ENCODE measurements around the gene S1PR3.

Gene S1PR3

DNA sequence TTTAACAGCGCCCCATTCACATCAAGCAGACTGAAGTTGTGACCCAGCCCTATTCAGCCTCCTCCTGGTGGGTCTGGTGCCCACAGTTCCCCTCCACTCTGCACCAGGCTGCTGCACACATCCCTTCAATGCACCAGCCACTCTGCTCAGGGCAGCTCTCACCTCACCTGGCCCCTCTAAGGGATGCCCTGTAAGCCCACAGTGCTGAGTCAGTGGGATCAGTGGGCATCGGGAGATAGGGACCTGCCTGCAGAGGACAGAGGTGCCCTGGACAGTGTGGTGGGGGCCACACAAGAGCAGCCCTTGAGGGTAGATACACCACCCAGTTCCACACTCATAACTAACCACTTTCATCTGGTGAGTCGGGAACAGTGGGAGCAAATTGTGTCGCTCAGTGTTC lies 38.3 kb upstream of the S1PR3 start:
- TF ChIP-seq TAF1 (IDR thresholded peaks at IDR 0.05; ENCODE audit: borderline replicate concordance, low read depth, low read length) (no peak), POLR2AphosphoS5 (IDR thresholded peaks at IDR 0.05; ENCODE audit: low read depth, low read length) (no peak), POLR2A (IDR thresholded peaks at IDR 0.05; ENCODE audit: low read depth, low read length) (no peak)
- no peak for FAIRE-seq
- DNase-seq (ENCODE audit: insufficient read length): no peak

DNA sequence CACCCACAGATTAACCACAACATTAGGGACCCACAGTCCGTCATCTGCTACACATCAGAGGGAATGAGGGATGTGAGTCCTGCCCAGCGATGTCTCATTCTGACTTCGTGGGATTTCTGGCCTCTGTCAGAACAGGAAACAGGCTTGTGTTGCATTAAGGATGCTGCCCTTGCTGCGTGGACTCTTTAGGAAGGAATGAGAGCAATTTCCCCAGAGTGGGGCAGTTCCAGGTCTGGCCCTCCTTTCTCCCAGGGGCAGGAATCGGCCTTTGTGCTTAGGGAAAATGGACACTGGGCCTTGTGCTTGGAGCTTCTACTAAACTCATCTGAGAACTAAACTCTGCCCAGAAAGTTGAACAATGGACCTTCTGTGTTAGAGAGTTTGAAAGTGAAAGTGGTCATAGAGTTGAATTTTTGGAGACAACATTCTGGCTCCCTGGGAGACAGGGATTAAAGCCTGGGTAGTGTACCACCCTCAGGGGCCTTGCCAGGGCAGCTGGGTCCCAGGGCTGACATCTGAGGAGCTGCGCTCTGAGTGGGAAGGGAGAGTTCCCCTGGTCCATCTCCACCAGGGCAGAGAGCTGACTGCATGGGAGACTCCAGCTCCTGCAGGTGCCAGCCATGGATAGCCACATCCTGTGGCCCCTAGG lies 37.8 kb upstream of the S1PR3 start:
- no peak for TF ChIP-seq POLR2A (IDR thresholded peaks at IDR 0.05; ENCODE audit: low read depth, low read length)
- no peak for TF ChIP-seq POLR2AphosphoS5 (IDR thresholded peaks at IDR 0.05; ENCODE audit: low read depth, low read length)
- TF ChIP-seq TAF1 (IDR thresholded peaks at IDR 0.05; ENCODE audit: borderline replicate concordance, low read depth, low read length): no peak
- no peak for FAIRE-seq
- DNase-seq (ENCODE audit: insufficient read length): no peak

DNA sequence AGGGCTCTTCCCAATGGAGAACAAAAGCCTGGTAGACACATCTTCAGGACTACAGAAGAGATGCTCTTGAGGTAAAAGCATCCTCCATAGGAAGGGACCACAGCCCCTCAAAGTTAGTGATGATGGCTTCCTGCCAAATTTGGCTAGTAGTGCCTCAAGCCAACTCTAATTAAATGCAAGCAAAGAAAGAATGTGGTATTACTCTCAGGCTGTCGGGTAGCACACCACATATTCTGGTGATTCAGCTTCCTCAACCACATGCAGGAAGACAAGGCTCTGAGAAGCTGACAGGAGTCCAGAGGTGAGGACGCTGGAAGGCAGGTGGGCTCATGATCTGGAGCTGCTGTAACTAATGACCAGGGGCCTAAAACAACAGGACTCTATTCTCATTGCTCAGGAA lies 37.2 kb upstream of the S1PR3 start:
- no peak for DNase-seq (ENCODE audit: insufficient read length)
- FAIRE-seq: no peak
- TF ChIP-seq POLR2AphosphoS5 (IDR thresholded peaks at IDR 0.05; ENCODE audit: low read depth, low read length) (no peak), POLR2A (IDR thresholded peaks at IDR 0.05; ENCODE audit: low read depth, low read length) (no peak), TAF1 (IDR thresholded peaks at IDR 0.05; ENCODE audit: borderline replicate concordance, low read depth, low read length) (no peak)

DNA sequence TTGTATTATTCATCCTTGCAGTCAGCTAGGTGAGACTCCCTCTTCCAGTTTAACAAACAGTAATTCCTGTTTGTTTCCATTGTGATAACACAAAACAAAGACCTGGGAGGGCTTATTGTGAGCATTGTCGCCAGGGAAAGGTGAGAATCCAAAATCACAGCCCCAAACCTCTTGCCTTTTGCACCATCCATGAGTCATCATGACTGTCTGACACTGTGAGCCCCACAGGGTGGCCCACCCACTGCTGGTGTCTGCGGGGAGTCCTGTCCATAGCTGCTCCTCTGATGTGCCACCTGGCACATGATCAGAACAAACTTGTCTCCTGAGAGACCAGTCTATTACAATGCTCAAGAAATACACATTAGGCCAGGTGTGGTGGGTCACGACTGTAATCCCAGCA lies 33.7 kb upstream of the S1PR3 start:
- TF ChIP-seq POLR2A (IDR thresholded peaks at IDR 0.05; ENCODE audit: low read depth, low read length) (no peak), POLR2AphosphoS5 (IDR thresholded peaks at IDR 0.05; ENCODE audit: low read depth, low read length) (no peak), TAF1 (IDR thresholded peaks at IDR 0.05; ENCODE audit: borderline replicate concordance, low read depth, low read length) (no peak)
- DNase-seq (ENCODE audit: insufficient read length) (no peak), FAIRE-seq (no peak)

DNA sequence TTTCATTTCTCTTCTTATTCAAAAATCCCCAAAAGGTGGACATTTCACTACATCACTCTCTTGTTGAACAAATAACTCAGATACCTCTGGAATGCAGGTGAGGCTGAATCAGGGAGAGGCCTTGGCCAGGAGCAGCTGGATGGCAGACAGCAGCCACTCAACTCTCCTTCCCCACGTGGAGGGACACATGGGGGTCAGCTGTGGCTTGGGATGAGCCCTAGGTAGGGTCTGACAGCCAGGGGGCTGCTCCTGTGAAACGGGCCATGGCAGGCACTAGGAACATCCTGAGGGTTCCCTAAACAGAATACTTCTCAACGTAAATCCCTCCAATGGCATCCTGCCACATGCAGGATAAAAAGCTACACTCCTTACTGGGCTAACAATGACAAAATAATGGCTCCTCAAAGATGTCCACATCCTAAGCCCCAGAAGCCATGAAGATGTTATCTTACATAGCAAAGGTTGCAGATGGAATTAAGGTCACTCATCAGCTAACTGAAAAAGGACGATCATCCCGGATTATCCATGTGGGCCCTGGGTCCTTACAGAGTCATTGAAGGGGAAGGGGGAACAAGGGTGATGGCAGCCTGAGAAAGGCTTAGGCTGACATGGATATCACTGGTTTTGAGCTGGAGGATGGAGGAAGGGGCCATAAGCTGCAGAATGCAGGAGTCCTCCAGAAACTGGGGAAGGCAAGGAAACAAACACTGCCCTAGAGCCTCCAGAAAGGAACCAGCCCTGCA lies 31.4 kb upstream of the S1PR3 start:
- TF ChIP-seq POLR2A (IDR thresholded peaks at IDR 0.05; ENCODE audit: low read depth, low read length) (no peak), POLR2AphosphoS5 (IDR thresholded peaks at IDR 0.05; ENCODE audit: low read depth, low read length) (no peak), TAF1 (IDR thresholded peaks at IDR 0.05; ENCODE audit: borderline replicate concordance, low read depth, low read length) (no peak)
- FAIRE-seq: no peak
- DNase-seq (ENCODE audit: insufficient read length): no peak

DNA sequence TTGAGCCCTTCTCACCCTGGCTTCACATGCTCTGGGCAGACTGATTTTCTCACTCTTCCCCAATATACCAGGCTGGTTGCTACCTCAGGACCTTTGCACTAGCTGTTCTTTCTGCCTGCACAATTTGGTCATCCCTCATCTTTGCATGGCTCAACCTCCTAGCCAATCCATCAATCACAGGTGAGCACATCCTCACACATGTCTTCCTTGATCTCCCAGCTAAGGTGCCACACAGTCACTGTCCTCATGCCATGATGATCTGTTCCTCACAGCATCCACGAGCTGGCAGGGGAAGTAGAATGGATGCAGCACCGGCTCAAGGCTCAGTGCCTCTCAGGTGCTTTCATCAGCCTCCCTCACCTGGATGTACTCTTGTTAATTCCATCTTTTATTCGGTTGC lies 30.6 kb upstream of the S1PR3 start:
- DNase-seq (ENCODE audit: insufficient read length): no peak
- no peak for FAIRE-seq
- no peak for TF ChIP-seq POLR2AphosphoS5 (IDR thresholded peaks at IDR 0.05; ENCODE audit: low read depth, low read length)
- TF ChIP-seq TAF1 (IDR thresholded peaks at IDR 0.05; ENCODE audit: borderline replicate concordance, low read depth, low read length): no peak
- TF ChIP-seq POLR2A (IDR thresholded peaks at IDR 0.05; ENCODE audit: low read depth, low read length): no peak

DNA sequence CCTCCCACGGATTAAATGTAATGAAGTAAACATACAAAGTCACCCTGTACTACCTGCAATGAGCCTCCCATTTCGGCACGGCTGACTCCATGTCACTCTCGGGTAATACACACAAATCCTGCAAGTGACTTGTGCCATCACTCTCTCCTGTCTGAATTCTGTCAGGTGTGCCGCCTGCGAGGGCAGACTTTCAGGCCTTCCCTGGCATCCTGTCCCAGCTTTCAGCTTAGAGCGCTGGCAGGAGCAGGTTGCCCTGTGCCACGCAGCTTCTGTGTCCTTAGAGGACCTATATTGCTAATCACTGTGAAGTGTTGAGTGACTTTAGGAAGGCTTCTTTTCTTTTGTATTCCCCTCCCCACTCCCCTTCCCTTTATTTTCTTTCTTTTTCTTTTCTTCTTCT lies 25.8 kb upstream of the S1PR3 start:
- no peak for FAIRE-seq
- no peak for TF ChIP-seq POLR2AphosphoS5 (IDR thresholded peaks at IDR 0.05; ENCODE audit: low read depth, low read length)
- TF ChIP-seq POLR2A (IDR thresholded peaks at IDR 0.05; ENCODE audit: low read depth, low read length): no peak
- no peak for TF ChIP-seq TAF1 (IDR thresholded peaks at IDR 0.05; ENCODE audit: borderline replicate concordance, low read depth, low read length)
- no peak for DNase-seq (ENCODE audit: insufficient read length)

DNA sequence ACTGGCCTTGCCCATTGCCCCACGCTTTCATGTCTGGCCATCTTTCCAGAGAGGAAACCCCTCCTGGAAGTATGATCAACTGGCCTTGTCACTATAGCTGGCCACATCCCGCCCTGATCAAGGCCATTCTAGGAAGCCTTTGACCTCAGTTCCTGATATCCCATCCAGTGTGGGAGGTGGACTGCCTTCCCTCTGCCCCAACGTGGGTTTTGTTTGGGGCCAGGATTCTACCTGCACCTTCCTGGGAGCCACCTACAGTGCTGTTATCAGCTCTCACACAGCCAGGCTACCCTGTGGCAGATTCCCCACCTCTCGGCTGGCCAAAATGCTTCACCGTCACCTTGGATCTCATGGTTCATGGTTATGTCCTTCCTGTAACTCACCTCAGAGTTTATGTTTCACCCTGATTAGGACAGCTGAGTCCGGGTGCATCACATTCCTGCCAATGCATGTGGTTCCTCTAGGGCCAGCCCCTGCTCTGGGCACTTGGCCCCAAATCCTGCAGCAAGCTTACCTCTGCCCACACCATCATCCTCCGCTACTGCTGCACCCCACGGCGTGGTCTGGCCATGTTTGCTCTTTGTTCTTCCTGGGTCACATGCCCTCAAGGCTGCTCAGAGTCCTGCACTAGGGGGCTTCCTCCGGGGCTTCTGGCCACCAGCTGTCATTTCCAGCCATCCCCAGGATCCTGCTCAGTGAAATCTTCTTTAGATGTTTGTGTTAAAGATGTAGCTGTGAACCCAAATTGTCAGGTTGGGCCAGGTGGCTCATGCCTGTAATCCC lies 24.2 kb upstream of the S1PR3 start:
- no peak for DNase-seq (ENCODE audit: insufficient read length)
- FAIRE-seq: no peak
- TF ChIP-seq TAF1 (IDR thresholded peaks at IDR 0.05; ENCODE audit: borderline replicate concordance, low read depth, low read length) (no peak), POLR2A (IDR thresholded peaks at IDR 0.05; ENCODE audit: low read depth, low read length) (no peak), POLR2AphosphoS5 (IDR thresholded peaks at IDR 0.05; ENCODE audit: low read depth, low read length) (no peak)

DNA sequence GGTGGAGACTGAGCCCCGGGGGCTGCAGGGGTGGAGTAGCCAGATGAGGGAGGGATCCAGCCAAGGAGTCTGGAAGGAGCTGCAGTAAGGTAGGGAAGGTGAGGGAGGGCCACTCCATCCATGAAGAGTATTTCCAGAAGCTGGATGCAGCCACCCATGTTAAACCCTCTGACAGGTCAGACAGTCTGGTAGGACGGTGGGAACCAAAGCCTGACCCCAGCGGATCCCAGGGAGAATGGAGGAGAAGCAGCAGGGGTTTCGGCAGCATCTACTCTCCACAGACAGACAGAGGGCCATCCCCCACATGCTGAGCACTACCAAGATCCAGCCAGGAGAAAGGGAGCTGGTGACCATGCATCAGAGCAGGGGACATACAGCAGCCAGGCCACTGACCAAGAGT lies 22.5 kb upstream of the S1PR3 start:
- DNase-seq (ENCODE audit: insufficient read length): no peak
- no peak for FAIRE-seq
- TF ChIP-seq TAF1 (IDR thresholded peaks at IDR 0.05; ENCODE audit: borderline replicate concordance, low read depth, low read length) (no peak), POLR2A (IDR thresholded peaks at IDR 0.05; ENCODE audit: low read depth, low read length) (no peak), POLR2AphosphoS5 (IDR thresholded peaks at IDR 0.05; ENCODE audit: low read depth, low read length) (no peak)

DNA sequence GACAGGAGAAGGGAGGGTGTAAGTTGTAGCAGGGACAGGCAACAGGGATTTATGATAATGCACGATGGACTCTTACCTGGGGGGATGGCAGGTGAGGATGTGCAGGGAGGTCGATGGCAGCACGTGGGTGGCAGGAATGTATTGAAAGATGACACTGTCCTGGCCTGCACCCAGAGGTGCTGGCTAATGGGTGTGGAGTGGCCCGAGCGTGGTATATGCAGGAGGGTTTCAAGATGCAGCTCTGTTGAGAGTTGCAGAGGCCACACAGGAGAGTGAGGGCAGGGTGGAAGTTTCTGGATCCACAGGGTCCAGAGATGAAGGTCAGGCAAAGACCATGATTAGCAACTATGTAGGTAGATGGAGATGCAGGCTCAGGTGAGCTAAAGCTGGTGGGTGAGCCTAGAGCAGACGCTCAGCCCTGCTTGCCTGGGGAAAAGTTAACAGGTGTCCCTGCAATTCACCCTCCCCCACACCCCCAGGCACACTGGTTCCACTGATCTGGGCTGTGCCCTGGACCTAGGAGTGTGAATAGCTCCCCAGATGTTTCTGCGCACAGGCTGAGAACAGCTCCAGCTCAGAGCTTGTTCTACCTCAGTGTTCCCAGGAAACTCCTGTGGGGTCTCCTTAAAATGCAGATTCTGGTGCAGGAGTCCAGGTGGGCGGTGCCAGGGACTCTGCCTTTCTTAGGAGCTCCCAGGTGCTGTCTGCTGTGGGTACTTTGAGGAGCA lies 21.5 kb upstream of the S1PR3 start:
- TF ChIP-seq POLR2AphosphoS5 (IDR thresholded peaks at IDR 0.05; ENCODE audit: low read depth, low read length) (no peak), POLR2A (IDR thresholded peaks at IDR 0.05; ENCODE audit: low read depth, low read length) (no peak), TAF1 (IDR thresholded peaks at IDR 0.05; ENCODE audit: borderline replicate concordance, low read depth, low read length) (no peak)
- no peak for DNase-seq (ENCODE audit: insufficient read length)
- no peak for FAIRE-seq

All from GM12892 (cell line).